ENCODE measurements around the gene GRIK4. TPM values are rescaled to one million over a fixed set of nuclear protein-coding genes. Genes with fewer than 3 reads are reported as not detected.

Gene GRIK4
- total and polyA plus RNA-seq, 2 of the 4 experiments (the other 2 are of a cell fraction): 0.18 to 0.38 TPM

DNA sequence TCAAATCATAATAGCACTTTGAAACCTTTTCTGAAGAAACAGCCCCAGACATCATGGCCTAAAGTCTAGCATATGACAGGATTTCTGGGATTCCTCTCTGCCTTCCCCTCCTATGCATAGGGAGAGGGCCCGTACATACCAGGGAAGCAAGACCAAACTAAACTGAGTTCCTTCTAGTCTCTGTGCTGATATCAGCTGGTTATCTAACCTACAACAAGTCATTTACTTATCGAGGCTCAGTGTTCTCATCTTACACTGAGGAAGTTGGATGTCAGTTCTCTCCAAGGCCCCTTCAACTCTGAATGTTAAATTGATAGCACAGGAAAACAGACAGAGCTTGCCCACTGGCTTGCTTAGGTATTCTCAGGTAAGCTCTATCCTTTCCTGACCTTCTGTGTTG lies 17.0 kb upstream of the GRIK4 start:
- intact Hi-C loops (cut with micrococcal nuclease) (no loop called here), in situ Hi-C loops (cut with MboI; ENCODE audit: low sequenced_read_pairs) (no loop called here), dilution Hi-C loops (cut with HindIII; ENCODE audit: low sequenced_read_pairs, unreplicated experiment) (no loop called here)
- Histone ChIP-seq H3K4me3 (ENCODE audit: insufficient read depth, low read depth, low read length) (no peak overlapping the region), H3K27ac (ENCODE audit: insufficient read depth, low read length) (no peak overlapping the region), H2AK9ac (replicated peaks; ENCODE audit: low read depth, low read length, poor library complexity) (no peak overlapping the region), H3K23ac (ENCODE audit: low read depth, low read length) (no peak overlapping the region), H3K56ac (ENCODE audit: extremely low read depth, insufficient read depth, low read length) (no peak overlapping the region), H2AFZ (replicated peaks; ENCODE audit: low read length, poor library complexity) (no peak overlapping the region), H3K9me1 (ENCODE audit: insufficient read depth, low read length) (peaks cover 3% of the 10 kb centered on the region; the same call in 1 of the 2 replicates), H4K20me1 (ENCODE audit: insufficient read depth, low read length) (no peaks in the 10 kb centered on the region), H3K14ac (replicated peaks; ENCODE audit: low read depth, low read length) (no peak overlapping the region), H4K8ac (ENCODE audit: low read depth in 2 of 2, low read length in 2 of 2) (no peak overlapping the region), H3K36me3 (ENCODE audit: control insufficient read depth, insufficient read depth, low read length) (peaks cover 7% of the 10 kb centered on the region; the same call in 1 of the 2 replicates), H2BK20ac (ENCODE audit: low read depth, low read length) (no peak overlapping the region), H3K27me3 (ENCODE audit: control insufficient read depth, insufficient read depth, low read length) (no peaks in the 10 kb centered on the region), H3K9me3 (ENCODE audit: control insufficient read depth, insufficient read depth, low read length) (no peaks in the 10 kb centered on the region), H2BK5ac (ENCODE audit: low read depth, low read length, poor library complexity, severe bottlenecking) (no peak overlapping the region), H4K5ac (ENCODE audit: low read depth, low read length) (no peak overlapping the region), H3K4me1 (ENCODE audit: control insufficient read depth, insufficient read depth, low read length) (no peaks in the 10 kb centered on the region), H2BK15ac (ENCODE audit: low read depth, low read length) (no peak overlapping the region), H3K18ac (ENCODE audit: low read depth, low read length) (no peak overlapping the region), H3K9ac (ENCODE audit: low read depth, low read length) (no peak overlapping the region), H2BK120ac (ENCODE audit: low read depth, low read length) (no peak overlapping the region), H3K4ac (ENCODE audit: low read depth, low read length) (no peak overlapping the region), H2AK5ac (ENCODE audit: low read depth, low read length) (no peak overlapping the region), H4K91ac (ENCODE audit: insufficient read depth, low read depth, low read length) (no peak overlapping the region), H3K79me1 (ENCODE audit: low read depth in 1 of 2, low read length in 2 of 2) (no peaks in the 10 kb centered on the region), H3K4me2 (ENCODE audit: low read depth, low read length) (no peak overlapping the region)
- ATAC-seq (ENCODE audit: low read depth) (peak; percentile 43; the same call in 1 of the 2 replicates), DNase-seq (no peak)
- no CpG with 5 or more reads among the region's 2 CpGs for WGBS, 2 experiments (ENCODE audit: extremely low coverage in 2 of 2, insufficient read length in 1 of 2)
- TF ChIP-seq, protein P1, sequence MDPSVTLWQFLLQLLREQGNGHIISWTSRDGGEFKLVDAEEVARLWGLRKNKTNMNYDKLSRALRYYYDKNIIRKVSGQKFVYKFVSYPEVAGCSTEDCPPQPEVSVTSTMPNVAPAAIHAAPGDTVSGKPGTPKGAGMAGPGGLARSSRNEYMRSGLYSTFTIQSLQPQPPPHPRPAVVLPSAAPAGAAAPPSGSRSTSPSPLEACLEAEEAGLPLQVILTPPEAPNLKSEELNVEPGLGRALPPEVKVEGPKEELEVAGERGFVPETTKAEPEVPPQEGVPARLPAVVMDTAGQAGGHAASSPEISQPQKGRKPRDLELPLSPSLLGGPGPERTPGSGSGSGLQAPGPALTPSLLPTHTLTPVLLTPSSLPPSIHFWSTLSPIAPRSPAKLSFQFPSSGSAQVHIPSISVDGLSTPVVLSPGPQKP (IDR thresholded peaks at IDR 0.05; ENCODE audit: borderline replicate concordance, low read depth, low read length): no peak
- TF ChIP-seq RCOR1 (IDR thresholded peaks at IDR 0.05; ENCODE audit: insufficient replicate concordance, low read length) (no peak), RAD21 (IDR thresholded peaks at IDR 0.05; ENCODE audit: low read length) (no peak), MAZ (IDR thresholded peaks at IDR 0.05; ENCODE audit: borderline replicate concordance, low read depth, low read length) (no peak), MXI1 (IDR thresholded peaks at IDR 0.05; ENCODE audit: borderline replicate concordance, low read depth, low read length) (no peak), CEBPB (IDR thresholded peaks at IDR 0.05; ENCODE audit: low read depth, low read length) (no peak), POLR2A (IDR thresholded peaks at IDR 0.05; ENCODE audit: low read depth, low read length) (no peak), MAFK (IDR thresholded peaks at IDR 0.05; ENCODE audit: low read depth, low read length) (no peak), FOS (IDR thresholded peaks at IDR 0.05; ENCODE audit: low read depth, low read length) (no peak), CHD1 (IDR thresholded peaks at IDR 0.05; ENCODE audit: low read depth, low read length) (no peak), SMC3 (IDR thresholded peaks at IDR 0.05; ENCODE audit: low read depth, low read length) (no peak), BHLHE40 (IDR thresholded peaks at IDR 0.05; ENCODE audit: low read depth, low read length) (no peak), NFE2L2 (IDR thresholded peaks at IDR 0.05; ENCODE audit: low read depth, low read length) (no peak)
- TF ChIP-seq, protein P2, sequence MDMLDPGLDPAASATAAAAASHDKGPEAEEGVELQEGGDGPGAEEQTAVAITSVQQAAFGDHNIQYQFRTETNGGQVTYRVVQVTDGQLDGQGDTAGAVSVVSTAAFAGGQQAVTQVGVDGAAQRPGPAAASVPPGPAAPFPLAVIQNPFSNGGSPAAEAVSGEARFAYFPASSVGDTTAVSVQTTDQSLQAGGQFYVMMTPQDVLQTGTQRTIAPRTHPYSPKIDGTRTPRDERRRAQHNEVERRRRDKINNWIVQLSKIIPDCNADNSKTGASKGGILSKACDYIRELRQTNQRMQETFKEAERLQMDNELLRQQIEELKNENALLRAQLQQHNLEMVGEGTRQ (IDR thresholded peaks at IDR 0.05; ENCODE audit: low read depth, low read length): no peak
- POLR2A ChIA-PET (ENCODE audit: unreplicated experiment): no interaction called here
- no TSS peak for BruUV-seq (replicated peaks)
- CTCF ChIA-PET: no interaction called here
